B cell (primary cell): ENCODE results near the gene RGS7. TPM values are rescaled to one million over a fixed set of nuclear protein-coding genes. Genes with fewer than 3 reads are reported as not detected.

Experiments used
- ATAC-seq: fragments of 200-7000 bp; cut with Tn5 transposase; one replicate; pipeline ENCODE4 v1.10.0; 2021; ENCODE audit warnings: low read depth, mild to moderate bottlenecking, moderate number of reproducible peaks, moderate library complexity
- CTCF ChIA-PET: fragments of 350-600 bp; sonication (Branson Sonifier 250); formaldehyde crosslinking; loops from one replicate; lab custom pipeline; 2021; ENCODE audit warnings: antibody characterized with exemption, inconsistent platforms; lab: Charles Lee
- POLR2A ChIA-PET: fragments of 350-600 bp; sonication (Branson Sonifier 250); formaldehyde crosslinking; loops from one replicate; lab custom pipeline; 2021; ENCODE audit warnings: antibody characterized with exemption; lab: Charles Lee
- DNase-seq: peaks from one replicate; pipeline ENCODE4 v3.0.0; 2013
- H2AFZ ChIP-seq: 2 replicates; pipeline ENCODE4 v1.6.1; 2012; ENCODE audit warnings: mild to moderate bottlenecking, low read depth, low read length; ENCODE audit not compliant: insufficient read depth, poor library complexity, severe bottlenecking
- H3K27ac ChIP-seq, 2 donors: 1 replicate in 1 of 2; 2 replicates in 1 of 2; pipeline ENCODE4 v1.5.1; 2012 to 2013; ENCODE audit warnings: low read length in 2 of 2, mild to moderate bottlenecking in 2 of 2, moderate library complexity in 1 of 2
- H3K27me3 ChIP-seq, 4 experiments: fragments of 200-600 bp in 1 of 4; sonication (generic) in 1 of 4; replicated peaks in 1 of 4; 1 replicate in 2 of 4; 2 replicates in 2 of 4; pipeline versions ENCODE4 v1.6.1 to v1.7.0; 2013 to 2016; ENCODE audit warnings: low read length in 3 of 4, mild to moderate bottlenecking in 2 of 4, mixed read lengths in 1 of 4, moderate library complexity in 1 of 4; ENCODE audit not compliant: insufficient read depth in 4 of 4, control insufficient read depth in 3 of 4; ENCODE audit errors: control extremely low read depth in 1 of 4
- H3K36me3 ChIP-seq, 2 experiments: replicated peaks in 1 of 2; 1 replicate in 1 of 2; 2 replicates in 1 of 2; pipeline versions ENCODE4 v1.6.1 to v1.7.1; 2013; ENCODE audit warnings: low read length in 1 of 2; ENCODE audit not compliant: insufficient read depth in 2 of 2, control insufficient read depth in 1 of 2; ENCODE audit errors: control extremely low read depth in 1 of 2, extremely low read depth in 1 of 2
- H3K4me1 ChIP-seq, 2 donors: fragments of 200-600 bp in 1 of 2; sonication (generic) in 1 of 2; 1 replicate in 1 of 2; 2 replicates in 1 of 2; pipeline versions ENCODE4 v1.5.1 to v1.6.1; 2013 to 2017; ENCODE audit warnings: low read length in 2 of 2; ENCODE audit not compliant: control insufficient read depth in 2 of 2, insufficient read depth in 2 of 2
- H3K4me2 ChIP-seq: replicated peaks from 2 replicates; pipeline ENCODE3; 2012; ENCODE audit warnings: mild to moderate bottlenecking, low read depth, low read length; ENCODE audit not compliant: poor library complexity, severe bottlenecking
- H3K4me3 ChIP-seq, 5 experiments: fragments of 200-600 bp in 1 of 5; sonication (generic) in 1 of 5; 1 replicate in 3 of 5; 2 replicates in 2 of 5; pipeline versions ENCODE4 v1.5.1 to v1.7.0; 2011 to 2016; ENCODE audit warnings: low read length in 4 of 5, mild to moderate bottlenecking in 4 of 5, low read depth in 2 of 5, control low read depth in 1 of 5, moderate library complexity in 1 of 5; ENCODE audit not compliant: insufficient read depth in 1 of 5; ENCODE audit errors: control extremely low read depth in 1 of 5, extremely low read depth in 1 of 5
- H3K79me2 ChIP-seq: fragments of 200-600 bp; sonication (generic); one replicate; pipeline ENCODE4 v1.6.0; 2016; ENCODE audit warnings: low read length; ENCODE audit not compliant: control insufficient read depth, insufficient read depth
- H3K9ac ChIP-seq: fragments of 200-600 bp; sonication (generic); 2 replicates; pipeline ENCODE4 v1.6.1; 2017; ENCODE audit warnings: mild to moderate bottlenecking, low read length, moderate library complexity
- H3K9me3 ChIP-seq, 3 donors: one replicate each; pipeline versions ENCODE4 v1.6.1 to v1.7.1; 2013; ENCODE audit warnings: low read length in 2 of 3; ENCODE audit not compliant: control insufficient read depth in 2 of 3, insufficient read depth in 1 of 3; ENCODE audit errors: control extremely low read depth in 1 of 3
- H4K20me1 ChIP-seq: 2 replicates; pipeline ENCODE4 v1.6.0; 2012; ENCODE audit warnings: mild to moderate bottlenecking, low read length; ENCODE audit not compliant: insufficient read depth, control insufficient read depth, poor library complexity, severe bottlenecking
- H3K27ac Mint-ChIP-seq: one replicate; pipeline ENCODE4 v1.8.0; 2021; ENCODE audit warnings: mixed read lengths
- H3K27me3 Mint-ChIP-seq: one replicate; pipeline ENCODE4 v1.8.0; 2021; ENCODE audit warnings: mixed read lengths
- H3K4me1 Mint-ChIP-seq: one replicate; pipeline ENCODE4 v1.8.0; 2021; ENCODE audit warnings: mixed read lengths
- H3K4me3 Mint-ChIP-seq: one replicate; pipeline ENCODE4 v1.8.0; 2021; ENCODE audit warnings: mixed read lengths
- H3K9me3 Mint-ChIP-seq: one replicate; pipeline ENCODE4 v1.8.0; 2022; ENCODE audit warnings: mixed read lengths; ENCODE audit not compliant: insufficient read depth
- EZH2 ChIP-seq: IDR thresholded peaks from 2 replicates; pipeline ENCODE4 v1.6.1; 2012; ENCODE audit warnings: borderline replicate concordance, low read depth, mild to moderate bottlenecking, moderate library complexity, low read length; ENCODE audit not compliant: insufficient read depth, poor library complexity, severe bottlenecking
- WGBS: methylation state at CpG from one replicate; pipeline ENCODE4 v1.1.5; 2013; ENCODE audit warnings: missing lambda C conversion rate; ENCODE audit not compliant: insufficient coverage; 5-methylcytosine and 5-hydroxymethylcytosine counted together
- intact Hi-C: fragments of 100-400 bp; cut with micrococcal nuclease; formaldehyde crosslinking; loops from one replicate; pipeline ENCODE4 v1.10.0; 2022
- polyA plus RNA-seq: library from polyadenylated mRNA; depleted of rRNA; stranded (reverse); fragments of >200 nt; gene quantifications from 2 replicates; pipeline ENCODE4 v1.2.3, GENCODE V29; 2012
- total RNA-seq, 2 donors: library from RNA; stranded (reverse); fragments of 120-200 nt in 1 of 2; gene quantifications; 1 replicate in 1 of 2; 2 replicates in 1 of 2; pipeline versions ENCODE4 v1.2.3 to v1.2.4, GENCODE V29; 2013 to 2022
- TF ChIP-seq, protein P1 (sequence below): fragments of 200-600 bp; IDR thresholded peaks from one replicate; pipeline ENCODE4 v1.8.0; 2022; ENCODE audit warnings: antibody characterized with exemption, mild to moderate bottlenecking

Gene RGS7
- total and polyA plus RNA-seq, 2 donors (not counting 1 experiment from before 2014, with no cell fraction given), result 0.15 to 1.8 TPM

DNA sequence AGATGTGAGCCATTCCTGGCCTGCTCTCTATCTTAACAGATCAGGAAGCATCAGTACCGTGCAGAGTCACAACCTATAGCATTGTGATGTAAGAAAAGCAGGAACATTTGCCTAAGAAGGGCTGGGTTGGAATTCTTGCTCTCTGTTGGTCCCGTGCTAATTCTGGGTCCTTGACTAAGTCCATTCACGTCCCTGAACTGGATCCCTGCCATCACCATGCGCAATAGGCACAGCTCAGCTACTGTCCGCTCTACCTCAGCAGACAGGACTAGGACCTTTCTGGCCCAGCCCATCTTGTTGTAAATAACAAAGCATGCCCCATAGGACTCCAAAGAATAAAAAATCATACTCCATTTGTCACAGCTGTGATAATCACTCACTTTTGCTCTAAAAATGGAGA lies 175.0 kb downstream of the RGS7 start:
- no peak for TF ChIP-seq EZH2
- TF ChIP-seq, protein P1, sequence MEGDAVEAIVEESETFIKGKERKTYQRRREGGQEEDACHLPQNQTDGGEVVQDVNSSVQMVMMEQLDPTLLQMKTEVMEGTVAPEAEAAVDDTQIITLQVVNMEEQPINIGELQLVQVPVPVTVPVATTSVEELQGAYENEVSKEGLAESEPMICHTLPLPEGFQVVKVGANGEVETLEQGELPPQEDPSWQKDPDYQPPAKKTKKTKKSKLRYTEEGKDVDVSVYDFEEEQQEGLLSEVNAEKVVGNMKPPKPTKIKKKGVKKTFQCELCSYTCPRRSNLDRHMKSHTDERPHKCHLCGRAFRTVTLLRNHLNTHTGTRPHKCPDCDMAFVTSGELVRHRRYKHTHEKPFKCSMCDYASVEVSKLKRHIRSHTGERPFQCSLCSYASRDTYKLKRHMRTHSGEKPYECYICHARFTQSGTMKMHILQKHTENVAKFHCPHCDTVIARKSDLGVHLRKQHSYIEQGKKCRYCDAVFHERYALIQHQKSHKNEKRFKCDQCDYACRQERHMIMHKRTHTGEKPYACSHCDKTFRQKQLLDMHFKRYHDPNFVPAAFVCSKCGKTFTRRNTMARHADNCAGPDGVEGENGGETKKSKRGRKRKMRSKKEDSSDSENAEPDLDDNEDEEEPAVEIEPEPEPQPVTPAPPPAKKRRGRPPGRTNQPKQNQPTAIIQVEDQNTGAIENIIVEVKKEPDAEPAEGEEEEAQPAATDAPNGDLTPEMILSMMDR, result no peak
- Histone ChIP-seq H3K4me3 (no peak overlapping the region), H3K4me1 (no peaks in the 10 kb centered on the region), H4K20me1 (no peaks in the 10 kb centered on the region), H3K9ac (no peak overlapping the region), H3K36me3 (no peaks in the 10 kb centered on the region), H2AFZ (no peak overlapping the region), H3K27me3 (no peaks in the 10 kb centered on the region), H3K79me2 (no peaks in the 10 kb centered on the region), H3K27ac (no peak overlapping the region), H3K9me3 (no peaks in the 10 kb centered on the region), H3K4me2 (no peak overlapping the region)
- Mint-ChIP-seq H3K9me3 (no peaks in the 10 kb centered on the region), H3K27ac (no peak overlapping the region), H3K4me3 (no peak overlapping the region), H3K27me3 (no peaks in the 10 kb centered on the region), H3K4me1 (no peaks in the 10 kb centered on the region)
- CTCF ChIA-PET, result interaction anchor here (0.7 kb wide), 1 partner anchor 341 kb away, joined by 3 read pairs; no protein-coding TSS in a partner anchor
- POLR2A ChIA-PET, result no interaction called here
- 91% methylated on average over 5 of the region's 5 CpGs for WGBS
- ATAC-seq (no peak), DNase-seq (no peak)
- intact Hi-C loops, result no loop called here

DNA sequence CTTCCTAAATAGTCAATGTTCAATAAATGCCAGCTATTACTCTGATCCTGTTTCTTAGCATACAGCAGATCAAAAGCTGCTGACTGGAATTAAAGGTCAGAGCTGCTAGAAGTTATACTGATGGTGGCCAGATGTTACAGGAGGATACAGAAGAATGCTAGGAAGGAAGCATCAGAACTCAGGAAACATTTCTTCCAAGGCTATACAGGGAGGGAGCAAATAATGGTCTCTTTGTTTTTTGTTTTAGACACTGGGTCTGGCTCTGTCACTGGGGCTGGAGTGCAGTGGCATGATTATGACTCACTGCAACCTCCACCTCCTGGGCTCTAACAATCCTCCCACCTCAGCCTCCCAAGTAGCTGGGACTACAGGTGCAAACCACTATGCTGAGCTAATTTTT lies 175.5 kb downstream of the RGS7 start:
- no peak overlapping the region for H3K4me2 ChIP-seq
- H3K36me3 ChIP-seq, result no peaks in the 10 kb centered on the region
- intact Hi-C loops, result no loop called here
- no peak overlapping the region for H3K9ac ChIP-seq
- ChIA-PET CTCF (no interaction called here), POLR2A (no interaction called here)
- H4K20me1 ChIP-seq, result no peaks in the 10 kb centered on the region
- no peak overlapping the region for H2AFZ ChIP-seq
- no peak overlapping the region for H3K4me3 Mint-ChIP-seq
- H3K27me3 Mint-ChIP-seq, result no peaks in the 10 kb centered on the region
- no peak overlapping the region for H3K4me3 ChIP-seq
- no peak overlapping the region for H3K27ac ChIP-seq
- H3K9me3 ChIP-seq, result no peaks in the 10 kb centered on the region
- no peaks in the 10 kb centered on the region for H3K4me1 ChIP-seq
- no peaks in the 10 kb centered on the region for H3K79me2 ChIP-seq
- no peaks in the 10 kb centered on the region for H3K9me3 Mint-ChIP-seq
- H3K27me3 ChIP-seq, result no peaks in the 10 kb centered on the region
- H3K4me1 Mint-ChIP-seq, result no peaks in the 10 kb centered on the region
- H3K27ac Mint-ChIP-seq, result no peak overlapping the region
- no peak for DNase-seq
- ATAC-seq, result no peak
- TF ChIP-seq, protein P1, result no peak
- no peak for TF ChIP-seq EZH2
